GM21360 (cell line): ENCODE results near the gene ISOC2.
"Not testable (repeated sequence)": the region's sequence is repeated elsewhere in the genome, so short reads cannot be mapped to it uniquely, and the experiment has no call there.

Experiments used
- ATAC-seq: cut with Tn5 transposase; IDR thresholded peaks from one replicate; pipeline ENCODE4 v1.9.1; 2021; ENCODE audit warnings: mild to moderate bottlenecking, moderate library complexity; ENCODE audit not compliant: unreplicated experiment

Gene ISOC2

DNA sequence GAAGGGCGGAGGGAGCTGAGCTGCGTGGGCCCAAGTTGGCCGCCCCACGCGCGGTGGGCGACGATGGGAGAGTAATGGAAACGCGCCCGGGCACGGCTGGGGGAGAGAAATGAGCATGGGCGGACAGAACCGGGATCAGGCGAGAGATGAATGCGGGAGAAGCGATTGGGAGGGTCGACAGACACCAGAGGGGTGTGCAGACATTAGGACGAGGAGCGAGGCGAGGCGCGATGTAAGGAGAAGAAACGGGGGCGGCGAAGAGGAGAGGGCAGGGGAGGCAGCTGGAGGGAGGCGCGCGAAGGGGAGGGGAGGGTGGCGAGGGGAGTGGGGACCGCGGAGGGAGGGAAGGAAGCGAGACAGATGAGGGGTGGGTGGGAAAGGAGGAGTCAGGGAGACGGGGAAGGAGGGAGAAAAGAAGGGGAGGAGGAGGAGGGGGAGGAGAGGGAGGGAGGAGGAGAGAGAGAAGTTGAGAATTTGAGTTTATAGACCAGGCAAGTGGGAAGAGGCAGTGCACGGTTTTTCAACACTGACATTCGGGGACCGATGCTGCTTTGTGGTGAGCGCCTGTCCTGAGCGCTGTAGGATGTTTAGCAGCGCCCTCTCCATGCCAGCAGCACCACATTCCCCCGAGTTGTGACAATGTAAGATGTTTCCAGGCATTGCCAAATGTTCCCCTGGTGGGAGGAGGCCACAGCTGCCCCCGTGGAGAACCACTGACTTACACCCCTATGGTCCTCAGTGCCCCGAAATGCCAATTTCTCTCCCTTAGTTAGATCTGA lies 18.2 kb downstream of the ISOC2 start, which contains the start of gene SHISA7:
TSS of gene SHISA7 (minus strand) at position 256 of the 779 bp plus-strand sequence. CDS start 437 bp downstream, outside the sequence.
- no peak for ATAC-seq

DNA sequence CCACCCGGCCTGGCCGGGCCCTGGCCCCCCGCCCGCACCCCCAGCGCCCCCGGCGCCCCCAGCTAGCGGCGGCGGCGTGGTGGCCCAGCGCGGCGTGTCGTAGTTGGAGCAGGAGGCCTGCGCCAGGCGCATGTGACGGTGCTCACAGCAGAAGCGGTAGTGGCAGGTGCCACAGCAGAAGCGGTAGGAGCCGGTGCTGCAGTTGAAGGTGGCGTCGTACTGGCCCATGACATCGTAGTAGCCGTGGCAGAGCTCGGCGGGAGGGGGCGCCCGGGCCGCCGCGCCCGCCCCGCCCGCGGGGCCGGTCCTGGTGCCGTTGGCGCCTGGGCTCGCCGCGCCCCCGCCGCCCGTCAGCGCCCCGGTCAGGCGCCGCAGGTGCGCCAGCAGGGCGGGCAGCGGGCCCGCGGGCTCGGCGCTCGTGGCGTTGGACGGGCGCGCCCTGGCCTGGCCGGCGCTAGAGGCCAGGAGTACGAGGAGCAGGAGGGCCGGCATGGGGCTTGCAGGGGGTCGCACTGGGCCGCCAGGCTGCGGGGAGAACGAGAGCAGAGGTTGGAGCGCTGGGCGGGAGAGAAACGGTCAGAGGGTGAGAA lies 19.0 kb downstream of the ISOC2 start:
- ATAC-seq: no peak

GRCh38 chr19:55441692-55442321 lies 19.6 kb downstream of the ISOC2 start:
- no peak for ATAC-seq

GRCh38 chr19:55441319-55441691 lies 20.1 kb downstream of the ISOC2 start:
- no peak for ATAC-seq

- no peak for ATAC-seq
Observed at GRCh38 chr19:55440411-55441105, 20.9 kb downstream of the ISOC2 start.

DNA sequence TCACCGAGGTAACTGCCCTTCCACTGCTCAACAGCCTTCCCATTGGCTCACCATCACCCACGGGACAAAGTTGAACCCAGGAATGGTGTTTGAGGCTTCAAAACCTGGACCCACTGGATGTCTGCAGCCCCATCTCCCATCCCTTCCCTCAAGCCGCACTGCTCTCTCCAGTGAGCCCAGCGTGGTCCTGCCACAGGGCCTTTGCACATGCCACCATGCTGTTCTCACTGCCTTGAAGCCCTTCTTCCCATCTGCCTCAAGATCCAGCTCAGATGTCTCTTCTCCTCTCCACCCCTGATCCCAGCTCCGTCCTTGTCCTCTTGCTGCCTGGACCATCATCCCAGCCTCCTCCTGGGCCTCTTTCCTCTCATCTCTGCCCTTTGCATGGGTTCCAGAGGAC lies 22.4 kb downstream of the ISOC2 start:
- no peak for ATAC-seq

- ATAC-seq: no peak
Observed at GRCh38 chr19:55437410-55437809, 24.0 kb downstream of the ISOC2 start.

DNA sequence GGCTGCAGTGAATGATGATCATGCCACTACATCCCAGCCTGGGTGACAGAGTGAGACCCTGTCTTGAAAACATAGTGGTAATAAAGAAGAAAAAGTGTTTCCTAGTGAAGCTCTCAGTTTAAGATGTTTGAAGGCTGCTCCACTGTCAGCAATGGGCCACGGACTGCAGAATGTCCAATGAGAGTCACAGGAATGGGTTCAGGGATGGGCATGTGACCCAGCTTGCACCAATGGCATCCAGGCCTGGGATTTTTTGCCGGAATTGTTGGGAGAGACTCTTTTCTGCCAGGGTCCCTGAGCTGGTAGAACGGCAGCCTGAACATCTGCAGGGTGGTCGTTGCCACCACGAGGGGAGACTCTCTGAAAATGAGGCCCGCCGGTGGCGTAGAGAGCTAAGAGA lies 24.6 kb downstream of the ISOC2 start:
- no peak for ATAC-seq

- no peak for ATAC-seq
Observed at GRCh38 chr19:55435020-55435419, 26.4 kb downstream of the ISOC2 start.

DNA sequence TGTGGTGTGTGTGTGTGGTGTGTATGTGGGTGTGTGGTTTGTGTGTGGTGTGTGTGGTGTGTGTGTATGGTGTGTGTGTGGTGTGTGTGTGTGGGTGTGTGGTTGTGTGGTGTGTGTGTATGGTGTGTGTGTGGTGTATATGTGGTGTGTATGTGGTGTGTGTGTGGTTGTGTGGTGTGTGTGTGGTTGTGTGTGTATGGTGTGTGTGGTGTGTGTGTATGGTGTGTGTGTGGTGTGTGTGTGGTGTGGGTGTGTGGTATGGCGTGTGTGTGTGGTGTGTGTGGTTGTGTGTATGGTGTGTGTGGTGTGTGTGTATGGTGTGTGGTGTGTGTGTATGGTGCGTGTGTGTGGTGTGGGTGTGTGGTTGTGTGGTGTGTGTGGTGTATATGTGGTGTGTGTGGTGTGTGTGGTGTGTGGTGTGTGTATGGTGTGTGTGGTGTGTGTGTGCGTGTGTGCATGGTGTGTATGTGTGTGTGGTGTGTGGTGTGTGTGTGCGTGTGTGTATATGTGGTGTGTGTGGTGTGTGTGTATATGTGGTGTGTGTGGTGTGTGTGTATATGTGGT lies 27.0 kb downstream of the ISOC2 start:
- ATAC-seq: no peak

DNA sequence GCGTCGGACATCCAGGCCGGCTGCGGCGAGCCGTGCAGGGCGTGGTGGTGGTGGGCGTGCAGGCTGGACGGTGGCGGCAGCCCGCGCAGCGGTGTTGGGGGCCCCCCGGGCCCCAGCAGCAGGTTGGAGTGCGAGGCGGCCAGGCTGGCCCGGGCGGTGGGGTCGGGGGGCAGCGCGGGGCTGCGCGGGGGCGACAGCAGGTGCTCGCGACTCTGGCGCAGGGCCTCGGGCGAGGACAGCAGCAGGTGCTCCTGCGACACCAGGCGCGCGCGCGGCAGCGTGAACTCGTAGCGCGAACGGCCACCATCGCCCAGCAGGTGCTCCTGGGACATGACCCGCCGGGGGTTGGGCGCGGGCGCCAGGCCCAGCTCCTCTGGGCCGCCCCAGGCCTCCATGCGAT lies 28.1 kb downstream of the ISOC2 start:
- ATAC-seq: no peak

GRCh38 chr19:55432241-55432959 lies 29.0 kb downstream of the ISOC2 start:
- ATAC-seq: no peak

- no peak for ATAC-seq
Observed at GRCh38 chr19:55431183-55431582, 30.3 kb downstream of the ISOC2 start.

GRCh38 chr19:55426042-55426441 lies 35.4 kb downstream of the ISOC2 start:
- no peak for ATAC-seq

- ATAC-seq: no peak
Observed at GRCh38 chr19:55424518-55424917, 36.9 kb downstream of the ISOC2 start.

DNA sequence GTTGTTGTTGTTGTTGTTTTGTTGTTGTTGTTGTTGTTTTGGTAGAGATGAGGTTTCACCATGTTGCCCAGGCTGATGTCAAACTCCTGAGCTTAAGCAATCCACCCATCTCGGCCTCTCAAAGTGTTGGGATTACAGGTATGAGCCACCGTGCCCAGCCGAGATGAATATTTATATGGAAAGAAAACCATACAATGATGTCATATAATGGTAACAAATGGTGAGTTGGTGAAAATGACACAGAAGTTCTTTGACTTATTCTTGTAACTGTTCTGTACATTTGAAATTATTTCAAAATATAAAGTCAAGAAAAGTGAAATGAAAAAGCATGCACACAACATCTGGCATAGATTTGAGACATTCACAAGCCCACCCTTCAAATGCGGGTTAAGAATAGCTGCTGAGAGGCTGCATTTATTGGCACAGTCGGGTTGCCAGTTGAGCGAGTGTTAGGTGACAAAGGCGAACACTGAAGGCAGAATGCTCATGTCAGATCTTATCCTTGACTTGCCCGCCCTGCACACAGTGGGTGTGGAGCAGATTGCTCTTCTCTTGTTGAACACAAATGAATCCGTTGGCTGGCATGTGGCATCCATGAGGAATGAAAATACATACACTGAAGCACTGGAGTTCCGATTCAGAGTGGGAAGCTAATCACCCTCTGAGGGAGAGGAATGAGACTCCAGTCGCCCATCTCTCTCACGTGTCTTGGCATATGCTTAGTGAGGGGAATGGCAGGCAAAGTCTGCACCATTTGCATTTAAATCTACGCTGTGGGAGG lies 38.0 kb downstream of the ISOC2 start:
- no peak for ATAC-seq

- not testable (repeated sequence) for ATAC-seq
Observed at GRCh38 chr19:55421281-55421680, 40.2 kb downstream of the ISOC2 start.

DNA sequence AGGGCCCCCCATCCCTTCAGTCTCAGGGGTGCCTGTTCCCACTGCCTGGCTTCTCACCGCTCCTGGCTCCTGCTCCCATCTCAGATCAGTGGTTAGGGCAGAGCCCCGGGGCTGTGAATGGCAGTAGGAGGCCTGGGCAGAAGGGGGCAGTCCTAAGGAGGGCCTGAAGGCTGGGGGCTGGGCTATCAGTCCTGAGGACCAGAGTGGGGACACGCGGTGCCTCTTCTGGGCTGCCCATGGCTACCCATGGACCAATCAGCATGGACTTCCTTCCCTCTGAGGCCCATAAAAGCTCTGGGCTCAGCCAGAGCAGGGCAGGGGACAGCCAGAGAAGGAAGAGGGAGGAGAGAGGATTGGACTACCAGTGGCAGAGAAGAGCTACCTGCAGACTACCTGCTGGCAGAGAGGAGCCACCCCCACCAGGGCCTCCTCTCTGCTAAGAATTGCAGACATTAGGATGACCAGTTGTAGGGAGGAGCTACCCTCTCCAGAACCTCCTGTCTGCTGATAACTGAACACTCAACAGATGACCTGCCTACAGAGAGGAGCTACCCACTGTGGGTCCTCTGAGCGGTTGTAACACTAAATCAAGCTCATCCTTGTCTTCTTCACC lies 41.7 kb downstream of the ISOC2 start:
- no peak for ATAC-seq

DNA sequence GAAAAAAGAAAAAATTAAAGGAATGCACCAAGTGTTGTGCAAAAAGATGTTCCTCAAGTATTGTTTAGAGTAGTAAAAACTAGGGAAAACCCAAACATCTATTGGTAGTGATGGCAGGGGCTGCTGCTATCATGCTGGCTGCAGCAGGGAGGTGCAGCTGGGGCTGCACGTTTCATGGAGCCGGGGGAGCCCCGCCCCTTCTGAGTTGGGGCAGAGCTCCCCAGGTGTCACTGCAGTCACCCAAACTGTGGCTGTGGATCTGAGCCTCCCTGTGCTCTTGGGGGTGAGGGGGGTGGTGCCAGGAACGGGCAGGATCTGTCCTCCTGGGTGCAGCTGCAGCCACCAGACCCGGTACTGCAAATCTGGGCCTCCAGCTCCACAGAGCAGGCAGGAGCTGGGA lies 42.3 kb downstream of the ISOC2 start:
- no peak for ATAC-seq
